PC-9 (cell line): ENCODE results near the gene GNA12.

Source experiments
- CTCF ChIP-seq: fragments of 200-600 bp; sonication (generic); conservative IDR thresholded peaks from 2 replicates; pipeline ENCODE4 v1.6.1; 2017; ENCODE audit warnings: mixed run types, antibody characterized with exemption, mild to moderate bottlenecking, moderate library complexity
- EZH2 ChIP-seq: fragments of 200-600 bp; sonication (generic); IDR thresholded peaks from 2 replicates; pipeline ENCODE4 v1.8.0; 2017; ENCODE audit warnings: antibody characterized with exemption, low read depth

- TF ChIP-seq EZH2 = no peak
- TF ChIP-seq CTCF = no peak
These were observed 125.7 kb downstream of the GNA12 start for GRCh38 chr7:2718296-2718965.
